K562 (cell line): ENCODE measurements around the gene KIF5C. TPM values are rescaled to one million over a fixed set of nuclear protein-coding genes. Genes with fewer than 3 reads are reported as not detected.

Source experiments
- ATAC-seq: fragments of 200-7000 bp; cut with Tn5 transposase; 3 replicates; pipeline ENCODE4 v1.9.1; 2020; ENCODE audit warnings: moderate library complexity
- BruUV-seq: library from RNA; stranded (reverse); fragments of 400-500 nt; replicated peaks from 2 replicates; lab custom pipeline; 2021; lab: Mats Ljungman, UMichigan
- CTCF ChIA-PET: fragments of 300-600 bp; formaldehyde crosslinking; extraction: SDS; loops from one replicate; lab custom pipeline; 2021; ENCODE audit warnings: low intra/inter-chr PET ratio; lab: Yijun Ruan, JAX
- POLR2A ChIA-PET: fragments of 300-600, 350-650 bp; sonication (Branson Sonifier 250); formaldehyde crosslinking; extraction: SDS; loops from one replicate; lab custom pipeline; 2021; ENCODE audit warnings: antibody characterized with exemption, inconsistent platforms; lab: Yijun Ruan, JAX
- DNase-seq, 4 experiments: peaks; one replicate each; pipeline versions ENCODE4 v3.0.0 to v3.0.0-alpha.2; 2011 to 2018; ENCODE audit warnings: low spot score in 3 of 4, mixed read lengths in 3 of 4; ENCODE audit errors: extremely low read depth in 1 of 4
- FAIRE-seq: peaks from 2 replicates; lab custom pipeline; 2011; peaks lifted over from hg19 to GRCh38; lab: Jason Lieb, UNC
- H2AFZ ChIP-seq: 2 replicates; pipeline ENCODE4 v1.6.0; 2011; ENCODE audit warnings: low read depth, low read length, control low read depth, inconsistent platforms
- H3K27ac ChIP-seq: fragments of 200-600 bp; 3 replicates; pipeline ENCODE4 v1.8.0; 2011; ENCODE audit warnings: low read depth, mild to moderate bottlenecking, control low read depth, inconsistent platforms, low read length, moderate library complexity, mixed read lengths; ENCODE audit errors: extremely low read depth
- H3K27me3 ChIP-seq, 2 experiments: fragments of 300-600 bp in 1 of 2; 2 replicates in 1 of 2; 3 replicates in 1 of 2; pipeline versions ENCODE4 v1.6.0 to v1.8.0; 2011; ENCODE audit warnings: inconsistent platforms in 2 of 2, low read length in 2 of 2, mild to moderate bottlenecking in 1 of 2, mixed read lengths in 1 of 2, moderate library complexity in 1 of 2; ENCODE audit not compliant: control insufficient read depth in 2 of 2, insufficient read depth in 2 of 2
- H3K36me3 ChIP-seq: fragments of 300-600 bp; 3 replicates; pipeline ENCODE4 v1.8.0; 2011; ENCODE audit warnings: mild to moderate bottlenecking, low read length, inconsistent platforms; ENCODE audit not compliant: control insufficient read depth, insufficient read depth
- H3K4me1 ChIP-seq, 2 experiments: fragments of 200-600 bp in 1 of 2; replicated peaks in 1 of 2; 2 replicates in 1 of 2; 3 replicates in 1 of 2; pipeline versions ENCODE4 v1.5.1 to v1.8.0; 2011; ENCODE audit warnings: inconsistent platforms in 2 of 2, low read length in 2 of 2, mild to moderate bottlenecking in 1 of 2, mixed read lengths in 1 of 2, moderate library complexity in 1 of 2; ENCODE audit not compliant: control insufficient read depth in 2 of 2, insufficient read depth in 2 of 2
- H3K4me2 ChIP-seq: 2 replicates; pipeline ENCODE4 v1.6.1; 2011; ENCODE audit warnings: low read length, control low read depth, inconsistent platforms, mixed read lengths; ENCODE audit not compliant: insufficient read depth
- H3K4me3 ChIP-seq: fragments of 200-600 bp; sonication (generic), shearing (Covaris generic); 2 replicates; pipeline ENCODE4 v1.5.1; 2016; ENCODE audit warnings: control low read depth, inconsistent platforms
- H3K79me2 ChIP-seq: fragments of 200-600 bp; 3 replicates; pipeline ENCODE4 v1.8.0; 2011; ENCODE audit warnings: low read length, inconsistent platforms; ENCODE audit not compliant: control insufficient read depth, insufficient read depth
- H3K9ac ChIP-seq, 2 experiments: 2 replicates each; pipeline versions ENCODE4 v1.6.0 to v1.6.1; 2011; ENCODE audit warnings: low read depth in 2 of 2, low read length in 2 of 2, control low read depth in 1 of 2, inconsistent platforms in 1 of 2, mild to moderate bottlenecking in 1 of 2, mixed read lengths in 1 of 2; ENCODE audit not compliant: insufficient read depth in 1 of 2
- H3K9me1 ChIP-seq: one replicate; pipeline ENCODE4 v1.6.0; 2011; ENCODE audit warnings: inconsistent platforms, mild to moderate bottlenecking, low read length, moderate library complexity; ENCODE audit not compliant: control insufficient read depth, insufficient read depth
- H3K9me3 ChIP-seq: replicated peaks from 2 replicates; pipeline ENCODE4 v1.5.1; 2011; ENCODE audit warnings: low read depth, low read length, inconsistent platforms; ENCODE audit not compliant: control insufficient read depth, insufficient read depth
- H4K20me1 ChIP-seq: replicated peaks from 2 replicates; pipeline ENCODE4 v1.6.1; 2011; ENCODE audit warnings: low read length, inconsistent platforms, mixed read lengths; ENCODE audit not compliant: control insufficient read depth, insufficient read depth
- CREBBP ChIP-seq: IDR thresholded peaks from one replicate; pipeline ENCODE4 v1.6.1; 2012; ENCODE audit warnings: low read depth, mild to moderate bottlenecking, control low read depth, inconsistent platforms, low read length
- KLF6 ChIP-seq: fragments of 250-450 bp; sonication (Bioruptor Pico); IDR thresholded peaks from 2 replicates; pipeline ENCODE4 v1.4.0; 2020; ENCODE audit warnings: mild to moderate bottlenecking, moderate library complexity, borderline replicate concordance
- NFE2 ChIP-seq: IDR thresholded peaks from 2 replicates; pipeline ENCODE4 v1.6.1; 2014; ENCODE audit warnings: antibody characterized with exemption, low read depth
- PHF8 ChIP-seq: fragments of 200-600 bp; sonication (generic); IDR thresholded peaks from 2 replicates; pipeline ENCODE4 v1.6.1; 2012; ENCODE audit warnings: mixed run types, mild to moderate bottlenecking, inconsistent platforms, low read length, moderate library complexity, borderline replicate concordance
- PTBP1 ChIP-seq: fragments of 200-400 bp; formaldehyde crosslinking; IDR thresholded peaks from 2 replicates; pipeline ENCODE4 v1.6.1; 2017; ENCODE audit warnings: low read depth, low read length
- SREBF2 ChIP-seq: sonication (generic); formaldehyde crosslinking; IDR thresholded peaks from 2 replicates; pipeline ENCODE4 v1.4.0; 2020; ENCODE audit warnings: mild to moderate bottlenecking, missing genetic modification reagents
- TSHZ1 ChIP-seq: fragments of 250-450 bp; sonication (Bioruptor Pico); IDR thresholded peaks from 2 replicates; pipeline ENCODE4 v1.4.0; 2020; ENCODE audit warnings: mild to moderate bottlenecking, moderate library complexity
- ZNF175 ChIP-seq: fragments of 200-800 bp; sonication (Bioruptor generic); IDR thresholded peaks from 2 replicates; pipeline ENCODE4 v1.6.1; 2016; ENCODE audit warnings: low read depth, mild to moderate bottlenecking, missing genetic modification characterization, missing compliant biosample characterization
- ZNF584 ChIP-seq: fragments of 200-800 bp; sonication (Bioruptor generic); IDR thresholded peaks from 2 replicates; pipeline ENCODE4 v1.6.1; 2016; ENCODE audit warnings: low read depth, mild to moderate bottlenecking, missing genetic modification characterization, missing compliant biosample characterization
- WGBS: fragments of 100-300 bp; shearing (Covaris generic); methylation state at CpG from one replicate; pipeline ENCODE4 v1.1.6; 2016; ENCODE audit warnings: low coverage, mixed read lengths; ENCODE audit not compliant: insufficient coverage; ENCODE audit errors: missing lambda C conversion rate; 5-methylcytosine and 5-hydroxymethylcytosine counted together
- in situ Hi-C: fragments of 300-500 bp; cut with MboI; formaldehyde crosslinking; loops from 4 replicates; pipeline ENCODE4 v1.15.0; 2018; ENCODE audit warnings: inconsistent platforms, mixed read lengths
- intact Hi-C: fragments of 100-400 bp; cut with micrococcal nuclease; formaldehyde crosslinking; loops from 2 replicates; pipeline ENCODE4 v1.14.2; 2022
- polyA plus RNA-seq, 8 experiments: library from polyadenylated mRNA; depleted of rRNA in 4 of 8; stranded (reverse) in 5 of 8; unstranded in 3 of 8; fragments of >200 nt; fragmentation: Nextera tagmentation in 2 of 8; fragmentation: Illumina TruSeq in 1 of 8; extraction: Ambion mirVana in 2 of 8; extraction: Trizol in 1 of 8; gene quantifications; 2 replicates each; pipeline versions ENCODE4 v1.2.1 to v1.2.3, GENCODE V29; 2011 to 2014; ENCODE audit warnings: inconsistent platforms in 1 of 8, missing spikeins in 1 of 8
- total RNA-seq, 7 experiments: library from RNA; depleted of rRNA in 6 of 7; stranded (reverse); fragments of >200 nt in 6 of 7; fragmentation: Illumina TruSeq in 2 of 7; extraction: Trizol in 2 of 7; gene quantifications; 2 replicates each; pipeline versions ENCODE4 v1.2.1 to v1.2.3, GENCODE V29; 2011 to 2021; ENCODE audit warnings: low replicate concordance in 1 of 7
- TF ChIP-seq, protein P1 (sequence below): fragments of 450-650 bp; conservative IDR thresholded peaks from 2 replicates; pipeline ENCODE4 v1.6.1; 2016; ENCODE audit warnings: missing genetic modification characterization, low read depth, mild to moderate bottlenecking, control low read depth, missing compliant biosample characterization
- TF ChIP-seq, protein P2 (sequence below): fragments of 200-800 bp; sonication (Bioruptor generic); IDR thresholded peaks from 2 replicates; pipeline ENCODE4 v1.6.1; 2016; ENCODE audit warnings: missing genetic modification characterization, missing compliant biosample characterization
- TF ChIP-seq, protein P3 (sequence below): sonication (generic); formaldehyde crosslinking; IDR thresholded peaks from 2 replicates; pipeline ENCODE4 v1.9.0; 2022; ENCODE audit warnings: mild to moderate bottlenecking, missing genetic modification reagents

KIF5C gene
- total and polyA plus RNA-seq, 9 of the 15 experiments (the other 6 are each of a cell fraction or from before 2014, with no cell fraction given) = 0.01 to 0.09 (median 0.01) TPM; not detected in 6

DNA sequence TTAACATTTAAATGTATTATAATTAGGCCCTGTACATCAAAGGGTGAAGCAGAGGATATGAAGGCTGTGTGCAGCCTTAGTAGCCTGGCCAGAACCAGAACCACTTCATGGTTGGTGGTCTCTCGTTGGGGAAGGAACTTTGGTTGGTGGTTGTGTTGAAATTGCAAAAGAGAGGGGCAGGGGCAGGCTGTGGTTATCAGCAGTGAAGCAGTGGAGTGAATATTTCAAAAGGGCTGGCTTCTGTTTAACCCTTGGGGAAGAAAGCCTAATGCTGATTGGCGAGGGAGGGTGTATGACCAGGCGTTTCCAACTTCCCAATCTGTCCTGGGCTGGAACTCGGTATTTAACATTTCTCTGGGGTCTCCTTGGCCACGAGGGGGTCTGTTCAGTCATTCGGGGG is 112.3 kb downstream of the KIF5C start:
- BruUV-seq = no TSS peak
- H2AFZ ChIP-seq = no peak overlapping the region
- intact Hi-C loops = no loop called here
- TF ChIP-seq, protein P1, sequence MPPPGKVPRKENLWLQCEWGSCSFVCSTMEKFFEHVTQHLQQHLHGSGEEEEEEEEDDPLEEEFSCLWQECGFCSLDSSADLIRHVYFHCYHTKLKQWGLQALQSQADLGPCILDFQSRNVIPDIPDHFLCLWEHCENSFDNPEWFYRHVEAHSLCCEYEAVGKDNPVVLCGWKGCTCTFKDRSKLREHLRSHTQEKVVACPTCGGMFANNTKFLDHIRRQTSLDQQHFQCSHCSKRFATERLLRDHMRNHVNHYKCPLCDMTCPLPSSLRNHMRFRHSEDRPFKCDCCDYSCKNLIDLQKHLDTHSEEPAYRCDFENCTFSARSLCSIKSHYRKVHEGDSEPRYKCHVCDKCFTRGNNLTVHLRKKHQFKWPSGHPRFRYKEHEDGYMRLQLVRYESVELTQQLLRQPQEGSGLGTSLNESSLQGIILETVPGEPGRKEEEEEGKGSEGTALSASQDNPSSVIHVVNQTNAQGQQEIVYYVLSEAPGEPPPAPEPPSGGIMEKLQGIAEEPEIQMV (tag) = no peak
- TF ChIP-seq PHF8 (no peak), ZNF584 (CRISPR knock-in tag) (no peak), ZNF175 (CRISPR knock-in tag) (no peak), CREBBP (no peak), PTBP1 (no peak), NFE2 (no peak), TSHZ1 (CRISPR knock-in tag) (no peak), SREBF2 (CRISPR knock-in tag) (no peak), KLF6 (CRISPR knock-in tag) (no peak)
- TF ChIP-seq, protein P2, sequence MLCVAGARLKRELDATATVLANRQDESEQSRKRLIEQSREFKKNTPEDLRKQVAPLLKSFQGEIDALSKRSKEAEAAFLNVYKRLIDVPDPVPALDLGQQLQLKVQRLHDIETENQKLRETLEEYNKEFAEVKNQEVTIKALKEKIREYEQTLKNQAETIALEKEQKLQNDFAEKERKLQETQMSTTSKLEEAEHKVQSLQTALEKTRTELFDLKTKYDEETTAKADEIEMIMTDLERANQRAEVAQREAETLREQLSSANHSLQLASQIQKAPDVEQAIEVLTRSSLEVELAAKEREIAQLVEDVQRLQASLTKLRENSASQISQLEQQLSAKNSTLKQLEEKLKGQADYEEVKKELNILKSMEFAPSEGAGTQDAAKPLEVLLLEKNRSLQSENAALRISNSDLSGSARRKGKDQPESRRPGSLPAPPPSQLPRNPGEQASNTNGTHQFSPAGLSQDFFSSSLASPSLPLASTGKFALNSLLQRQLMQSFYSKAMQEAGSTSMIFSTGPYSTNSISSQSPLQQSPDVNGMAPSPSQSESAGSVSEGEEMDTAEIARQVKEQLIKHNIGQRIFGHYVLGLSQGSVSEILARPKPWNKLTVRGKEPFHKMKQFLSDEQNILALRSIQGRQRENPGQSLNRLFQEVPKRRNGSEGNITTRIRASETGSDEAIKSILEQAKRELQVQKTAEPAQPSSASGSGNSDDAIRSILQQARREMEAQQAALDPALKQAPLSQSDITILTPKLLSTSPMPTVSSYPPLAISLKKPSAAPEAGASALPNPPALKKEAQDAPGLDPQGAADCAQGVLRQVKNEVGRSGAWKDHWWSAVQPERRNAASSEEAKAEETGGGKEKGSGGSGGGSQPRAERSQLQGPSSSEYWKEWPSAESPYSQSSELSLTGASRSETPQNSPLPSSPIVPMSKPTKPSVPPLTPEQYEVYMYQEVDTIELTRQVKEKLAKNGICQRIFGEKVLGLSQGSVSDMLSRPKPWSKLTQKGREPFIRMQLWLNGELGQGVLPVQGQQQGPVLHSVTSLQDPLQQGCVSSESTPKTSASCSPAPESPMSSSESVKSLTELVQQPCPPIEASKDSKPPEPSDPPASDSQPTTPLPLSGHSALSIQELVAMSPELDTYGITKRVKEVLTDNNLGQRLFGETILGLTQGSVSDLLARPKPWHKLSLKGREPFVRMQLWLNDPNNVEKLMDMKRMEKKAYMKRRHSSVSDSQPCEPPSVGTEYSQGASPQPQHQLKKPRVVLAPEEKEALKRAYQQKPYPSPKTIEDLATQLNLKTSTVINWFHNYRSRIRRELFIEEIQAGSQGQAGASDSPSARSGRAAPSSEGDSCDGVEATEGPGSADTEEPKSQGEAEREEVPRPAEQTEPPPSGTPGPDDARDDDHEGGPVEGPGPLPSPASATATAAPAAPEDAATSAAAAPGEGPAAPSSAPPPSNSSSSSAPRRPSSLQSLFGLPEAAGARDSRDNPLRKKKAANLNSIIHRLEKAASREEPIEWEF (CRISPR knock-in tag) = no peak
- TF ChIP-seq, protein P3, sequence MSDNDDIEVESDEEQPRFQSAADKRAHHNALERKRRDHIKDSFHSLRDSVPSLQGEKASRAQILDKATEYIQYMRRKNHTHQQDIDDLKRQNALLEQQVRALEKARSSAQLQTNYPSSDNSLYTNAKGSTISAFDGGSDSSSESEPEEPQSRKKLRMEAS = no peak

More for the DNA sequence above, 112.3 kb downstream of the KIF5C start:
- H3K79me2 ChIP-seq = no peaks in the 10 kb centered on the region
- 3% methylated on average over 6 of the region's 6 CpGs for WGBS
- POLR2A ChIA-PET = no interaction called here
- H3K9me1 ChIP-seq = no peaks in the 10 kb centered on the region
- H3K4me2 ChIP-seq = no peak overlapping the region
- no peaks in the 10 kb centered on the region for H3K4me1 ChIP-seq
- CTCF ChIA-PET = no interaction called here
- 0 out of 5 replicates have a peak, but pooled peaks cover 0 to 4% of the 10 kb centered on the region in 2 experiments for H3K27me3 ChIP-seq
- no peak for ATAC-seq
- H3K36me3 ChIP-seq = no peaks in the 10 kb centered on the region
- no peak for FAIRE-seq
- in situ Hi-C loops = loop anchor here (25.0 kb wide), 1 partner anchor 1050 kb away; no protein-coding TSS in a partner anchor
- no peak overlapping the region for H3K4me3 ChIP-seq
- H3K9ac ChIP-seq = no peak overlapping the region
- H4K20me1 ChIP-seq = no peaks in the 10 kb centered on the region
- no peak for DNase-seq
- no peak overlapping the region for H3K27ac ChIP-seq
- H3K9me3 ChIP-seq = no peaks in the 10 kb centered on the region
